HEK293 (cell line): ENCODE results near the gene NEURL2.

Source experiments
- CTCF ChIA-PET: fragments of 350-600 bp; formaldehyde crosslinking; extraction: SDS; loops from one replicate; lab custom pipeline; 2021; ENCODE audit warnings: antibody characterized with exemption; lab: Yijun Ruan, JAX
- POLR2A ChIA-PET: fragments of 300-600 bp; formaldehyde crosslinking; extraction: SDS; loops from one replicate; lab custom pipeline; 2020; ENCODE audit warnings: antibody characterized with exemption, inconsistent platforms; lab: Yijun Ruan, JAX
- H3K27ac ChIP-seq: fragments of 200-500 bp; sonication (Bioruptor generic); 2 replicates; pipeline ENCODE4 v1.5.1; 2014; ENCODE audit warnings: low read depth, low read length, control low read depth, inconsistent platforms; ENCODE audit errors: extremely low read depth
- H3K36me3 ChIP-seq, 2 experiments: fragments of 200-500 bp in 1 of 2; sonication (Bioruptor generic) in 1 of 2; 1 replicate in 1 of 2; 2 replicates in 1 of 2; pipeline ENCODE4 v1.5.1; 2014 to 2017; ENCODE audit warnings: inconsistent platforms in 2 of 2, low read length in 2 of 2; ENCODE audit not compliant: control insufficient read depth in 2 of 2, insufficient read depth in 1 of 2
- H3K4me1 ChIP-seq: fragments of 200-500 bp; sonication (Bioruptor generic); 2 replicates; pipeline ENCODE4 v1.5.1; 2014; ENCODE audit warnings: mild to moderate bottlenecking, low read length, inconsistent platforms; ENCODE audit not compliant: control insufficient read depth, insufficient read depth
- H3K4me3 ChIP-seq: 2 replicates; pipeline ENCODE4 v1.5.1; 2011; ENCODE audit warnings: low read depth, mild to moderate bottlenecking, control low read depth, low read length, moderate library complexity
- H3K9me3 ChIP-seq: fragments of 200-500 bp; sonication (Bioruptor generic); 2 replicates; pipeline ENCODE4 v1.5.1; 2014; ENCODE audit warnings: low read depth, low read length, inconsistent platforms; ENCODE audit not compliant: control insufficient read depth, insufficient read depth
- EGR2 ChIP-seq: fragments of 450-650 bp; formaldehyde crosslinking; IDR thresholded peaks from 2 replicates; pipeline ENCODE4 v1.5.1; 2016; ENCODE audit warnings: low read depth, missing biosample characterization, missing genetic modification characterization
- IKZF3 ChIP-seq: fragments of 450-650 bp; IDR thresholded peaks from 2 replicates; pipeline ENCODE4 v1.5.0; 2018; ENCODE audit warnings: missing biosample characterization, mild to moderate bottlenecking, missing genetic modification characterization, moderate library complexity
- KLF16 ChIP-seq: fragments of 450-650 bp; formaldehyde crosslinking; IDR thresholded peaks from 2 replicates; pipeline ENCODE4 v1.5.1; 2017; ENCODE audit warnings: missing biosample characterization, missing genetic modification characterization
- OVOL3 ChIP-seq: fragments of 450-650 bp; formaldehyde crosslinking; IDR thresholded peaks from 2 replicates; pipeline ENCODE4 v1.5.1; 2016; ENCODE audit warnings: missing biosample characterization, missing genetic modification characterization
- ZNF146 ChIP-seq: fragments of 450-650 bp; formaldehyde crosslinking; IDR thresholded peaks from 2 replicates; pipeline ENCODE4 v1.5.1; 2016; ENCODE audit warnings: missing biosample characterization, missing genetic modification characterization
- ZNF202 ChIP-seq: fragments of 450-650 bp; formaldehyde crosslinking; IDR thresholded peaks from 2 replicates; pipeline ENCODE4 v1.5.1; 2016; ENCODE audit warnings: missing biosample characterization, missing genetic modification characterization, borderline replicate concordance
- ZNF223 ChIP-seq: fragments of 450-650 bp; formaldehyde crosslinking; IDR thresholded peaks from 2 replicates; pipeline ENCODE4 v1.5.1; 2016; ENCODE audit warnings: missing biosample characterization, missing genetic modification characterization
- ZNF248 ChIP-seq: fragments of 450-650 bp; formaldehyde crosslinking; IDR thresholded peaks from 2 replicates; pipeline ENCODE4 v1.5.1; 2017; ENCODE audit warnings: missing biosample characterization, missing genetic modification characterization
- ZNF292 ChIP-seq: fragments of 450-650 bp; formaldehyde crosslinking; IDR thresholded peaks from 2 replicates; pipeline ENCODE4 v1.5.1; 2016; ENCODE audit warnings: low read depth, missing biosample characterization, missing genetic modification characterization, borderline replicate concordance
- ZNF302 ChIP-seq: fragments of 450-650 bp; formaldehyde crosslinking; IDR thresholded peaks from 2 replicates; pipeline ENCODE4 v1.5.1; 2016; ENCODE audit warnings: missing biosample characterization, missing genetic modification characterization, low read depth
- ZNF394 ChIP-seq: fragments of 450-650 bp; formaldehyde crosslinking; IDR thresholded peaks from 2 replicates; pipeline ENCODE4 v1.5.1; 2016; ENCODE audit warnings: missing biosample characterization, missing genetic modification characterization, mild to moderate bottlenecking, moderate library complexity, borderline replicate concordance
- ZNF510 ChIP-seq: fragments of 450-650 bp; formaldehyde crosslinking; IDR thresholded peaks from 2 replicates; pipeline ENCODE4 v1.5.1; 2018; ENCODE audit warnings: mild to moderate bottlenecking, missing genetic modification characterization, missing biosample characterization; ENCODE audit not compliant: insufficient replicate concordance
- ZNF518A ChIP-seq: fragments of 450-650 bp; formaldehyde crosslinking; conservative IDR thresholded peaks from 2 replicates; pipeline ENCODE4 v1.5.1; 2016; ENCODE audit warnings: low read depth, missing biosample characterization, missing genetic modification characterization
- ZNF624 ChIP-seq: fragments of 450-650 bp; formaldehyde crosslinking; IDR thresholded peaks from 2 replicates; pipeline ENCODE4 v1.5.1; 2017; ENCODE audit warnings: missing biosample characterization, missing genetic modification characterization
- ZNF654 ChIP-seq: fragments of 450-650 bp; formaldehyde crosslinking; IDR thresholded peaks from 2 replicates; pipeline ENCODE4 v1.5.1; 2016; ENCODE audit warnings: low read depth, missing biosample characterization, missing genetic modification characterization
- ZNF660 ChIP-seq: fragments of 450-650 bp; IDR thresholded peaks from 2 replicates; pipeline ENCODE4 v1.5.1; 2018; ENCODE audit warnings: missing biosample characterization, mild to moderate bottlenecking, missing genetic modification characterization
- ZNF692 ChIP-seq: fragments of 450-650 bp; formaldehyde crosslinking; IDR thresholded peaks from 2 replicates; pipeline ENCODE4 v1.5.1; 2016; ENCODE audit warnings: missing biosample characterization, missing genetic modification characterization
- ZNF701 ChIP-seq: fragments of 450-650 bp; formaldehyde crosslinking; IDR thresholded peaks from 2 replicates; pipeline ENCODE4 v1.5.1; 2016; ENCODE audit warnings: missing biosample characterization, missing genetic modification characterization
- ZNF76 ChIP-seq: fragments of 450-650 bp; formaldehyde crosslinking; IDR thresholded peaks from 2 replicates; pipeline ENCODE4; 2016; ENCODE audit warnings: low read depth, missing biosample characterization, missing genetic modification characterization, borderline replicate concordance
- ZNF792 ChIP-seq: fragments of 450-650 bp; formaldehyde crosslinking; IDR thresholded peaks from 2 replicates; pipeline ENCODE4 v1.5.1; 2016; ENCODE audit warnings: missing biosample characterization, missing genetic modification characterization
- TF ChIP-seq, protein P1 (sequence below): fragments of 450-650 bp; formaldehyde crosslinking; IDR thresholded peaks from 2 replicates; pipeline ENCODE4 v1.5.0; 2017; ENCODE audit warnings: missing biosample characterization, missing genetic modification characterization, borderline replicate concordance
- TF ChIP-seq, protein P2 (sequence below): fragments of 450-650 bp; formaldehyde crosslinking; IDR thresholded peaks from 2 replicates; pipeline ENCODE4 v1.5.1; 2016; ENCODE audit warnings: missing biosample characterization, missing genetic modification characterization, low read depth

The NEURL2 gene

GRCh38 chr20:45897692-45898091 is 6.7 kb upstream of the NEURL2 start:
- CTCF ChIA-PET, result interaction anchor here (1.0 kb wide), 1 partner anchor 72 kb away, joined by 3 read pairs; no protein-coding TSS in a partner anchor
- H3K36me3 ChIP-seq, result peaks cover 0 to 43% of the 10 kb centered on the region in 2 experiments; a peak in 2 of 3 replicates

DNA sequence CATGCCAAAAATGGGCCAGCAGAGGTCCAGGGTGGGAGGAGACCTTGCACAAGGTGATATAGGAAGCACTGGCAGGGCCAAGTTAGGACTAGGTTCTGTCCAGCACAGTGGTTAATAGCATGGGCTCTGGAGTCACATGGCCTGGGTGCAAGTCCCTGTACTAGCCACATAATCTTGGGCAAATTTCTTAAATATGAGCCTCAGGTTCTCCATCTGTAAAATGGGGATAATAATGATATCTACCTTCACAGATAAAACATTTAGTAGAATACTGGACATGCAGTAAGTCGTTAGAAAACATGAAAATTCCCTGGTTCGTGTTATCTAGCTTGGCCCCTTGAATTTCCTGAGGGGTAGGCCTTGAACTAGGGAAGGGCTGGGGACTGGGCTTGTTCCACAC is 6.3 kb upstream of the NEURL2 start:
- ChIA-PET POLR2A (interaction anchor here (2.1 kb wide), 1 partner anchor 8 kb away, joined by 8 read pairs; no protein-coding TSS in a partner anchor), CTCF (interaction anchor here (1.0 kb wide), 2 partner anchors 8 to 73 kb away, joined by 3 read pairs; no protein-coding TSS in a partner anchor)
- no peaks in the 10 kb centered on the region for H3K4me1 ChIP-seq
- H3K4me3 ChIP-seq, result no peak overlapping the region
- H3K36me3 ChIP-seq, result peaks cover 0 to 45% of the 10 kb centered on the region in 2 experiments; a peak in 2 of 3 replicates
- H3K9me3 ChIP-seq, result no peaks in the 10 kb centered on the region
- H3K27ac ChIP-seq, result no peak overlapping the region
- TF ChIP-seq IKZF3 (tag by site-specific recombination) (no peak), ZNF202 (no peak), ZNF624 (tag by site-specific recombination) (no peak), ZNF223 (no peak), ZNF692 (tag by site-specific recombination) (no peak), ZNF302 (tag by site-specific recombination) (no peak), ZNF660 (tag by site-specific recombination) (no peak), ZNF792 (tag by site-specific recombination) (no peak), ZNF701 (tag by site-specific recombination) (no peak), ZNF248 (tag by site-specific recombination) (no peak), EGR2 (tag by site-specific recombination) (no peak), OVOL3 (tag by site-specific recombination) (no peak)

More at GRCh38 chr20:45897692-45898091, 6.7 kb upstream of the NEURL2 start:
- no peak overlapping the region for H3K4me3 ChIP-seq
- H3K4me1 ChIP-seq, result no peaks in the 10 kb centered on the region
- POLR2A ChIA-PET, result interaction anchor here (2.1 kb wide), 1 partner anchor 8 kb away, joined by 8 read pairs; no protein-coding TSS in a partner anchor
- no peak overlapping the region for H3K27ac ChIP-seq
- TF ChIP-seq KLF16 (tag by site-specific recombination) (no peak), ZNF394 (tag by site-specific recombination) (no peak), ZNF292 (no peak), ZNF510 (no peak), ZNF518A (tag by site-specific recombination) (no peak), ZNF654 (tag by site-specific recombination) (no peak), ZNF146 (tag by site-specific recombination) (no peak), ZNF76 (tag by site-specific recombination) (no peak)
- TF ChIP-seq, protein P1, sequence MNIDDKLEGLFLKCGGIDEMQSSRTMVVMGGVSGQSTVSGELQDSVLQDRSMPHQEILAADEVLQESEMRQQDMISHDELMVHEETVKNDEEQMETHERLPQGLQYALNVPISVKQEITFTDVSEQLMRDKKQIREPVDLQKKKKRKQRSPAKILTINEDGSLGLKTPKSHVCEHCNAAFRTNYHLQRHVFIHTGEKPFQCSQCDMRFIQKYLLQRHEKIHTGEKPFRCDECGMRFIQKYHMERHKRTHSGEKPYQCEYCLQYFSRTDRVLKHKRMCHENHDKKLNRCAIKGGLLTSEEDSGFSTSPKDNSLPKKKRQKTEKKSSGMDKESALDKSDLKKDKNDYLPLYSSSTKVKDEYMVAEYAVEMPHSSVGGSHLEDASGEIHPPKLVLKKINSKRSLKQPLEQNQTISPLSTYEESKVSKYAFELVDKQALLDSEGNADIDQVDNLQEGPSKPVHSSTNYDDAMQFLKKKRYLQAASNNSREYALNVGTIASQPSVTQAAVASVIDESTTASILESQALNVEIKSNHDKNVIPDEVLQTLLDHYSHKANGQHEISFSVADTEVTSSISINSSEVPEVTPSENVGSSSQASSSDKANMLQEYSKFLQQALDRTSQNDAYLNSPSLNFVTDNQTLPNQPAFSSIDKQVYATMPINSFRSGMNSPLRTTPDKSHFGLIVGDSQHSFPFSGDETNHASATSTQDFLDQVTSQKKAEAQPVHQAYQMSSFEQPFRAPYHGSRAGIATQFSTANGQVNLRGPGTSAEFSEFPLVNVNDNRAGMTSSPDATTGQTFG (tag by site-specific recombination), result no peak
- TF ChIP-seq, protein P2, sequence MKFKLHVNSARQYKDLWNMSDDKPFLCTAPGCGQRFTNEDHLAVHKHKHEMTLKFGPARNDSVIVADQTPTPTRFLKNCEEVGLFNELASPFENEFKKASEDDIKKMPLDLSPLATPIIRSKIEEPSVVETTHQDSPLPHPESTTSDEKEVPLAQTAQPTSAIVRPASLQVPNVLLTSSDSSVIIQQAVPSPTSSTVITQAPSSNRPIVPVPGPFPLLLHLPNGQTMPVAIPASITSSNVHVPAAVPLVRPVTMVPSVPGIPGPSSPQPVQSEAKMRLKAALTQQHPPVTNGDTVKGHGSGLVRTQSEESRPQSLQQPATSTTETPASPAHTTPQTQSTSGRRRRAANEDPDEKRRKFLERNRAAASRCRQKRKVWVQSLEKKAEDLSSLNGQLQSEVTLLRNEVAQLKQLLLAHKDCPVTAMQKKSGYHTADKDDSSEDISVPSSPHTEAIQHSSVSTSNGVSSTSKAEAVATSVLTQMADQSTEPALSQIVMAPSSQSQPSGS (tag by site-specific recombination), result no peak
- no peaks in the 10 kb centered on the region for H3K9me3 ChIP-seq
